HG02938 (cell line): ENCODE results near the gene EPB41L3.
A peak's percentile ranks its signal among the peaks of the same experiment; 100 is the strongest.

ENCODE experiments used
- ATAC-seq: cut with Tn5 transposase; IDR thresholded peaks from one replicate; pipeline ENCODE4 v1.9.1; 2021; ENCODE audit warnings: mild to moderate bottlenecking, moderate library complexity; ENCODE audit not compliant: unreplicated experiment

Gene EPB41L3

DNA sequence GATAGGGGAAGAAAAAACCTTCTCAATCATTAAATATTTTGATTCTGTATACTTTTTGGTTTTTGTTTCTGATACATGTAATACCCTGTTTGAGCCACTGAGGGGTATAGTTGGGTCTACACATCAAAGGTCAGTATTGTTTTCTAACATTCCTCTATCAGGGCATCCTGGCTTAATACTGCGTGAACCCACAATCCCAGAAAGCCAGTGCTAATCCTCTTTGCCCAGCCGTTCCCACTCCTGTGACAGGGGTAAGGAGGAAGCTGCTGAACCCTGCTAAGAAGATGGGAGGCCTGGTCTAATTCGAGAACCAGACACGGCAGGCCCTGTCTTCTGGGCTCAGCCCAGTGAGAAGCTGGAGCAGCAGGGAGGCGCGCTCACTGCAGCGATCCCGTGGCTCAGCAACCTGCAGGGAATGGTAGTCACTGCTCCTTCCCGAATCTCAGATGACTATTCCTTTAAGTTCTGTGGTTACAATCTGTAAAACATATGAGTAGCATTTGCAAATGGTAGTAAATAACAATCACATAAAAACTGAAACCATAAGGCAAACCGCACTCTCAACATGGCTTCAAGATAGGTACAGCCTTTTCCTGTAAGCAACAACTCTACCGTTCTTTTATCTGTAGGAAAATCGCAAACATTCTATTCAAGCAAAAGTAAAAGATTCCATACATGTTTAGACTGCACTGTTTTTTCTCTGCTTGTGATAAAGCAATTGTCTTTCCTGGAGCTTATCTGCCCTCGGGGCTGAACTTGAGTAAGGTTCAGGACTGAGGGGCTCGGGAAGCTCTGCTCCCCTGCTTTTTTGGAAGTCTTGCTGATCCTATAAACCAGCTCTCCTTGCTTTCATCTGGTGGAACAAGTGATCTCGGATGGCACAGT is 87.0 kb downstream of the EPB41L3 start:
- ATAC-seq = peak; percentile 96

DNA sequence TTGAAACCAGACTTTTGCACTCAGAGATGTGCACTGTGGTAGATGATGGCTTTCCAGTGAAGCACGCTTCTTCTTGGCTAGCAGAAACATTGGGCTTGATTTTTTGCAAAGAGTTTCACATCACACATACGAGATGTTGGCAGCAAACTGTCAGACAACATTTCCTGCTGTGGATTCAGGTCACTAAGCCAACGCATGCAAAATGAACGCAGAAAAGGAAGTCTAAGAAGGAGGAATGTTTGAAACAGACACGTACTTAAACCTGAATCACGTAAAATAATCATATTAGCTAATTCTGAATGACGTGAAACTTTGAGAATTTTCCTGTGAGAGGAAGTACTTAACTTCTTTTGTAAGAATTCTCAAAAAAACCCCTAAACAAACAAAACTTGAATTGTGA is 88.1 kb downstream of the EPB41L3 start:
- no peak for ATAC-seq

DNA sequence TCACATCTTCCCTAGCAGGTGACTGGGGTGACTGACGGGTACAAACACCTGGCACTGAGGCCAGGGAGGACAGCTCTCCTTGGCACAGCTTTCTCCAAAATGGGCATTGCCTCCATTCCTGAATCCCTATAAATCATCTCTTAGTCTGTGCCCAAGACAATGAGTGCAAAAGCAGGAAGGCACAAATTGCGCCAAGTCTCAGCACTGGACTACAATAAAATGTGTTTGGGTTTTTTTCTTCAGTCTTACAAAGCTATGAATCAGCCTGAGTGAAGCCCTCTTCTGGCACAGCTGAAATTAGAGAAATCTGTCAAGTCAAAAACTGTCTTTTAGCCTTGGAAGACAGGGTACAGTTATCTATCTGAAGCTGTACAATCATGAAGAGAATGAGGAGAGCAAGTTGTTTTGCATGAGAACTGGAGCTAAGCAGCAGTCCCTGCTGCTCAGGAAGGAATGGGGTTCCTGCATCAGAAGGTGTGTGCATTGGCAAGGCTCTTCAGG is 90.8 kb downstream of the EPB41L3 start:
- no peak for ATAC-seq

DNA sequence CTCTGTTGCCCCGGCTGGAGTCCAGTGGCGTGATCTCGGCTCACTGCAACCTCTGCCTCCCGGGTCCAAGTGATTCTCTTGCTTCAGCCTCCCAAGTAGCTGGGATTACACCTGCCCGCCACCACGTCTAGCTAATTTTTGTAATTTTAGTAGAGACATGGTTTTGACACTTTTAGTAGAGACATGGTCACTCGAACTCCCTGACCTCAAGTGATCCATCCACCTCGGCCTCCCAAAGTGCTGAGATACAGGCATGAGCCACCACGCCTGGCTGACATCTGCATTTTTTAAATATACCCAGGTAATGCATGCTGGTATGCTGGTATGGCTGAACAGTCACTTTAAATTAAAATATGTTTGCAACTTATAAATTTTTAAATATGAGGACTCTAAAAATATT is 91.9 kb downstream of the EPB41L3 start:
- ATAC-seq = no peak

DNA sequence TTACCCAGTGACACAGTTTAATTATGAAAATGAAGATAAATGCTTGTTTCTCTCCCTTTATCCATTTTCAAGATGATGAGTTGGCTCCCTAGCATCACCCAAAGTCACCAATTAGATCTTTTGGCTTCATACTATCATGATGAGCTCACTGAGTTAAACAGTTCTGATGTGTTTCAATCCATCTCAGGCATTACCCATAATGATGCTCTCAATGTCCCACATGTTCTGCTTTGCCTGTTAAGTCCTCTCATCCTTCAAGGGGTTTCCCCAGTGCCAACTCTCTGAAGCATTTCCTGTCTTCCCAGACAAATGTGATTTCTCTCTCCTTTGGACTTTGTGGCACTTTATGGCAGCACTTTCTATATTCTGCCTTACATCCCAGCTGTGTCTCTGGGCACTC is 92.6 kb downstream of the EPB41L3 start:
- ATAC-seq = no peak

DNA sequence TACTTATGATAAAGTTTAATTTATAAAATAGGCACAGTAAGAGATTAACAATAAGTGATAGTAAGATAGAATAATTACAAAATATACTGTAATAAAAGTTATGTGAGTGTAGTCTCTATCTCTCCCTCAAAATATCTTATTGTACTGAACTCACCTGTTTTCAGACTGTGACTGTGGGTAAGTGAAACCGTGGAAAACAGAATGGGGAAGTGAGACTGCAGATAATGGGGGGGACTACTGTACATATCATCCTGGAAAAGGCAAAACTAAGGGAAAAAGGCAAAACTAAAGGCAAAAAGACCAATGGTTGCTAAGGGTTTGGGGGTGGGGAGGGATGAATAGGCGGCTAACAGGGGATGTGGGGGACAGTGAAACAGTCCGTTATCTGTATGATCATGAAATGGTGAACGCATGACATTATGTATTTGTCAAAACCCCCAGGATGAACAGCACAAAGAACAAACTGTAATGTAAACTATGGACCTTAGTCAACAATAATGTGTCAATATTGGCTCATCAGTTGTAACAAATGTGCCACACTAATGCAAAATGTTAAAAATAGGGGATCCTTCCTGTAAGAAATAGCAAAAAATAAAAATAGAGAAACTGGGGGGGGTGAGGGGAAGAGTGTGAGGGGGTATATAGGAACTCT is 93.8 kb downstream of the EPB41L3 start:
- no peak for ATAC-seq

DNA sequence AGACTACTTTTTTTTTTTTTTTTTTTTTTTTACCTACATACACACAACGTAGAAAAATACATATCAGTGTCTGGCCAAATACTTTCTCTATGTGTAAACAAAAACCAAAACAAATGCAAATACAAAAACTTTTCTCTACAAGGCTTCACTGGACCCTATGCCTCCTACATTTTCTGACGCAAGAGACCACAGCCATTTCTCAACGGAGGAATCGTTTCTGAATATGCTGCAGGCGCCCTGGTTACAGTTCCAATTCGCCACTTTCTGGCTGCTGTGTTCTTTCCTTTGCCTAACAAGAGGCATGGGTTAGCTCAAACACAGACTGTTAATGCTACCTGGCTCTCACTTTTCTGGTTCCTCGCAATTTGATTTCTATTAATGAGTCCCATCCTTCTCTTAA is 96.4 kb downstream of the EPB41L3 start:
- no peak for ATAC-seq

DNA sequence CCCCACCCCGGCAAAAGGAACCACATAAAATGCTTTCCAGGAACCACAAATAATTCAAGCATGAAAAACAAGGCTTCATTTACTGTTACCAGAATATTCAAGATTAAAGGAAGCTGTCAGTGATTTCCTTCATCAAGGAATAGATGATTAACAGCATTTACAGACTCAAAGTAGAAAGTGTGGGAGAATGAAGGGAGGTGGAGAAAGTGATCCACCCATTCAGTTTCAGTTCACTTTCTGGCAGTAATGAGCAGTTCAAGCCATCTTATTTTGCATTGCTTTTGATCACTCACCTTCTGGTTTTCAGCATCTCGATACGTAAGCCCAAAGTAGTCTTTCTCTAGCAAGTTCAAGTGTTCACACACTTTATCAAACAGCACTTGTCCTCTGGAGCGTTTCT is 99.0 kb downstream of the EPB41L3 start:
- peak; percentile 59 for ATAC-seq

DNA sequence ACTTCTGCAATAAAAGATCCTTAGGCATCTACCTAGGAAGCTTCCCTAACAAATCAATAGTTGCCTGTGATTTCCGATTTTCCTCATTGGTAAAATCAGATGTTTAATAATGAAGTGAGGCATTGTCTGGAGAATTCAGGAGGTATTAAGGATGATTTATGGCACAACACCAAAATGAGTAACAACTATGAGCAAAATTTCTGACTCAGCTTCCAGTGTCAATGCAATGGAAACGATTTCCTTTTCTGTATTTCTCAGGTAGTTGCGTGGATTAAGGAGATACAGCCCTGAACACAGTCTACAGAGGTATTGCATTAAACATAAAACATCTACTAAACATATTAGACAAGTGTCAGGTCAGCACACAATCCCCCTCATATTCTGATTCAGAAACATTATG is 99.5 kb downstream of the EPB41L3 start:
- ATAC-seq = no peak

DNA sequence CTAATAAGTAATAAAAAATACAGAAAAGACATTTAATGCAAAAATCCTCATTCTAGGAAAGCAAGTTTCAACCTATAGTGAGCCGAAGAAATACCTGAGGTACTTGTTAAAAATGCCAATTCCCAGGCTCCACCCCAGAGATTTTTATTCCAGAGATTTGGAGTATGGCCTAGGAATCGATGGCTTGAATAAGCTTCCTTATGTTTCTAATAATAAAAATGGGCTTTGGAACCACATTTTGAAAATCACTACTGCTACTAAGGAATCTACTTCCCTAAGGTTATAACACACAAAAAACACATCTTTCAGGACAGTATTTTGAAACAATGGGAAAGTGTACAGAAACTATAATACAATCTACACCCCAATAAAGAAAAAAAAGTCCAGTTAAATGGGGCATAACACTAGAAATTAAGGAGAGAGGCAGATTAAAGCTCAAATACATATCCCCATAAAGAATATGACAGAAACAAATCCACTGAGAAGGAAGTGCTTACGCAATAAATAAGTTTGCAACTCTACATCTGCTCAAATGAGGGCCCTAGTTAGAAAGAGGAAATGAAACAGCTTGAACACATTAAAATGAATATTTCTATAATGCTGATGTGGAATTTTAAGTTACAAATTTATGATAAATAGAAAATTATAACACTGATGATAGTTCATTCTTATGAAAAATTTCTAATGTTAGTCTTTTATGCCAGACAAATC is 103.7 kb downstream of the EPB41L3 start:
- ATAC-seq = peak; percentile 54

DNA sequence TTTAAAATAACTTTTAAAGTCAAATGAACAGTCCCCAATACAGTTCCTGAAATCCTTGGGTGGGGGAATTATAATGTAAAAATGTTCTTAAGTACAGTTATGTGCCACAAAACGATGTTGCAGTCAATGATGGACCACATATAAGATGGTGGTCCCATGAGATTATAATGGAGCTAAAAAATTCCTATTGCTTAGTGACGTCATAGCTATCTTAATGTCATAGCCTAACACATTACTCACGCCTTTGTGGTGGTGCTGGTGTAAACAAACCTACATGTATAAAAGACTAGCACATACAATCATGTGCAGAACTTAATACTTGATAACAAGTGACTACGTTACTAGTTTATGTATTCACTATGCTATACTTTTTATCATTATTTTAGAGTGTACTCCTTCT is 109.4 kb downstream of the EPB41L3 start:
- no peak for ATAC-seq

DNA sequence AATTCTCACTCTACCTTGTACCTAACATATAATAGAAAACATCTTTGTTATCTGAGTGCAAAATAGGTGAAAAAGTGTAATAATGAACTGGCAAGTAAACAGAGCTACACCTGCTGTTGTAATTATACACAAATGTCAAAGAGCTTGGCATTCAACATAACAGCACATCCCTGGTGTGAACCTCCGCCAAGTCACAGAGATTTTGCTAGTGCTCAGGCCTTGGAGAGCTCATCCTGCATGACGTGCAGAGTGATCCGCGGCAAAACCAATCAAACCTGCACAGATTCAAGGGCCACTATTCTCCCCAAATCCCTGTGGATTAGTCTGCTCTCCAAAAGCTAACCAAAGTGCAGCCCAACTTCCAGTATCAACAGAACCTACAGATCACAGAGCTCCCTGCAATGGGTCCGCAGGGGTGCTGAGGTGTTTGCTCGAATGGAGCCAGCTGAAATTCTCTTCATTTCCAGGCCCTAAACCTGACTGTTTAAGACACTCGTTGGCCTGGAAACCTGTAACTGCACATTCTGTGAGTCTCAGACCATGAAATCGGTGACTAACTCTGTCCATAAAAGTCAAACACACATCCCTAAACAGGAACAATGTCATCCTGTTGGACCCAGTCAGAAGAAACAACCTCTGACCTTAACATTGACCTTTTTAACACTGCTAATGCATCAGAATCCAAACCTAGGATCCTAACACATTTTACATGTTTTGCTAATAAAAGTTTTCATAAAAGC is 111.8 kb downstream of the EPB41L3 start:
- no peak for ATAC-seq

DNA sequence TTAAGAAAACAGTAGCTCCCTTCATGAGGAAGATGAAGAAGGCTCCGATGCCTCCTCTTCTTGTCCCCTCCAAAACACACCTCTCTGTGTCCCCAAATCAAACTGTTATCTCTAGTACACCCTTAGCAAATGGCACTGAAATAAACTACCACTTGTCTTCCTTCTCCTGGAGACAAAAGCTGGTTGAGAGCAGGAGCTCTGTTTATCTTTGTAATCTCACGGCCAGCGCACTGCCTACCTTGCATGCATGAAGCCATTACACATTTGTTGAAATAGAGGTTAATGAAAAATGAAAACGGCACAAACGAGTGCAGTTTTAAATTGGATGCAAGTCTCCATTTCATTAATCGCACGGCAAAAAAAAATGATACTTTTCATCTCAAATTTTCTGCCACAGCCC is 113.7 kb downstream of the EPB41L3 start:
- ATAC-seq = no peak

DNA sequence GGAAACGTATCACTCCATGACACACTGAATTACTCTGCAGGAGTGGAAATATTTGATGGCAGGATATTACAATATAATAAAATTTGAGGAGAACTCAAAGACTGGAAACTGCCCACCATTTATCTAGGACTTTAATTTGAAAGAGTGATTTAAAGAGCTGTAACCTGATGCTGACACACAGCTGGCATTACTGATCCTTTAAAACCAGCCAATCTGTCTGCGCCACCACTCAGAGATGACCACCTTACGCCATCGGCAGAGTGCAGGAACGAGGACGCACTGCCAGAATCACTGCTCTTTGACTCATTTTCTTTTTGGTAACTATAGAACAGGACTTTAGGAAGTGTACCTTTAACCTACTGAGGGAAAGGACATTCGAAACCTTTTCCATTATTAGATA is 114.1 kb downstream of the EPB41L3 start:
- no peak for ATAC-seq

DNA sequence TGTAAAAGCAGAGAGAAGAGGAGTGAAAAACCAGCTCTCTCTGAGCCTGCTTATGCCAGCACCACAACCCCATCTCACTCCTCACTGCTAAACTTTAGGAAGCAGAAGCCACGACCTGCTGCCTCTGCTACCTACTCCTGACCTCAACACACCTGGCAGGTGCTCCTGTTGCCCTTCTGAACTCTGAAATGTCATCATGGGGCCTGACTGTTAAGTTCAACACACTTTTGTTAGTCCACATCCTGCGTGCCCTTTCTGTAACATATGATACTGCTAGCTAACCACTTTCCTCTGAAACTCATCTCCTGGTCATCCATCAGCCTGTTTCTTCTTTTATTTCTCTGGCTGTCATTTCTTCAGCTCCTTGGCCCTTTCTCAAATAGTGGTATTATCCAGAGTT is 118.1 kb downstream of the EPB41L3 start:
- ATAC-seq = no peak

DNA sequence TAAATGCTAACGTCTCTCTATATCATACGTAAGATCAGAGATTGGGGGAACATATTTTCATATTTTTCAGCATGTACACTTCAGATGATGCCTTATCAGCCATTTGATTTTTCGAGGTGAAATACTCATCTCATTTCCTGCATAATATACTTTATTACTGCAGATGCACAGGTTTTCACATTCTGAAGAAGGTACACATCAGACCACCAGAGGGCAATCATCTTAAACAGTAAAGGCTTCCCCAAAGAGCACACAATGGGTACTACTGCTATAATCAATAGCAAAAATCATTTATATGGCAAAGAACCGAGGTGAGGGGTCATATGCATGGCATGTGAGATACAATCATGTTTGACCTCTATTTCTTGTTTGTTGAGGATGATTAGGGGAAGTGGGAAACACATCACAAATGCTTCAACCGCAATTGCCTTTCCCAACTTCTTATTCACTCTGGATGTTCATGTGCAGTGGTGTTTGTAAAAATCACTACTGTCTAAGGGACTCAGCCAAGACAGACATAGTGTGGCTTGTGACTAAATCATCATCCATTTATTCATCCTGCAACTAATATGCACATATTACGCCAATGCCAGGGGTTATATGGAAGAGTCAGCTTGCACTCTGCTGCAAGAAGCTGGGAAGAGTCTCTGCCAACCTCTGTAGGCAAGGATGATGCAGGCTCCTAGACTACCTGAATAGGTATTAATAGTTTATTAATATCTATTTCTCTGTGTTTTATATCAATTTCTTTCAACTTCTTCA is 118.7 kb downstream of the EPB41L3 start:
- ATAC-seq = peak; percentile 51

DNA sequence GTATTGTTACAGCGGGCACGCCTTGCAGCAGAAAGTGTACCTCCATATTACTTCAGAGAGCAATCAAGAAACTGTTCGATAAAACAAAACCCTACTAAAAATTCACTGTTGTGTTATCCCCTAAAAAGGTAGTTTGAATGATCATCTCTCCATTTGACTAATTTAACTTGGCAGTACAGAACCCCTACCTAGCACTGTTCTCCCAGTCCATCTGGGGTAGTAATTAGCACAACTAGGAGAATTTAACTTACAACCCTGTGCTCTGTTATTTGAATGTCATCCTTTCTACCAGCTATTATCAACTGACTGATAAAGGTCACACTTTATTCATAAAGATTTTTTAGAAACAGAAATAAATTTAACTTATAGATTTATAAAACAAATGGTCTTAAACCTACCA is 121.2 kb downstream of the EPB41L3 start:
- no peak for ATAC-seq

DNA sequence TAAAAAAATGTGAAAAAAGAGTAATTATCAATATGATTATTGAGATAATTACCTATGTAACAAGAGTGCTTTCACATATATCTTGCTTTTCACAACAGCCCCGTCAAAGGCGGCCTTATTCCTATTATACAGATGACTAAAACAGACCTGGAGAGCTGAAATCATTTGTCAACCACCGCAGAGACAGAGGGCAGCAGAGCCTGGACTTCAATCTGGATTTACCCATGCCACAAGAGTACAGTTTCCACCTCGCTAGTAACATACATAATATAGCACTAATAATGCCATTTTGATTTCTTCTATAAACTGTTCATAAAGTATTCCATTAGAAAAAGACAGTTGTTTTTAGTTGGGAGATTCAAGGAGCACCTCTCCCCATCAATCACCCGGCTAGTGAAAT is 121.8 kb downstream of the EPB41L3 start:
- ATAC-seq = no peak

DNA sequence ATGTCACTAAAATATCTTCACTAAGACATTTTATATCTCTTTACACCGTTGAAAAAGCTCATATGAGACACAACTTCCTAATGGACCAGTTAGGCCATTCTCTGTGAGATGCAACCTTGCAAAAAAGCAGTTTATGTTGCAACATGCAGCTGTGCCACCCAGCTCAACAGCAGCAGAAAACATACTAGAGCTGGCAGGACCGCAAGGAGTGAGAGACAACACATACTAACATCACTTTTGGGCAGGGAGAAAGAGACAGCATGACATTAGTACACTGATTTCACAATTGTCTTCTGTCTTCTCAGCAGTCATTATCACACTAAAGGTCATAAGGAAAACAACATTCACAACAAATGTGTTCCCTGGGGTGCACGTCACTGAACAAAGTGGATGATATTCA is 122.9 kb downstream of the EPB41L3 start:
- ATAC-seq = no peak

DNA sequence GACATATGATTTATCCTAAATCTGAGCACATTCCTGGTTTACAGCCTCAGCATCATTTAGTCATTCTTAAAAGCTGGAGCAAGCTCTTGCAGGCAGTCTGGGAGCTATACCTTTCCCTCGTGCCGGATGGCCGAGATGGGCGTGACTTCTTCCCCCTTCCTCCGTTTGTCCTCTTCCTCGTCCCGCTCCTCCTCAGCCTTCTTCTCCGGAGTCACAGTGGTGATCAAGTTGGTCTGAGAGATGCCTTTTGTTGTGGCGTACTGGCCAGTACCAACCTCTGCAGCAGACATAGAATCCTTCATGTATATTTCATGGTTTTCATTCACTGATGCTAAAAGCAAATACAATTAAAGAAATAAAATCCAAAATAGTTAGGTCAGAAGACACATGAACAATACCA is 124.2 kb downstream of the EPB41L3 start:
- no peak for ATAC-seq
